ENCODE results near the gene CREM.
"Not testable (repeated sequence)": the region's sequence is repeated elsewhere in the genome, so short reads cannot be mapped to it uniquely, and the experiment has no call there.

CREM gene

DNA sequence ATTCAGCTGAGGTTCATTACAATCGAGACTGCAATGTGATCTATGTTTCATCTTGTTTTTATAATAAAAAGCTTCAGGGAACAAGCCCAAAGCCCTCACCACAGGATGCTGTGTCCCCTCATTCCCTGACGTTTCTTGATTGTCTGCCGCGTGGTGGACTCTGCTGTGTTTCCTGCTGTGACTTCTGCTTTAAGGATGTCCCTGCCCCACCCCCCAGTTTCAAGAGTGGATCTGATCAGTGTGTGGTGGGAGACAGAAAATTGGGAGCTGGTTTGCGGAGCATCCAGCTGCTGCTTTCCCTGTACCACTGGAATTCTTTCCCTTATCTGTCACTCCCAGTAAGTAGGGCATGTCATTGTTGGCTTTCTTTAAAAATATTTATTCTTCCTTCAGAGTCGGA lies 86.2 kb downstream of the CREM start:
- FAIRE-seq, result no peak
- TF ChIP-seq PAX5 (IDR thresholded peaks at IDR 0.05; ENCODE audit: insufficient read depth, low read length, severe bottlenecking) (no peak), POU2F2 (IDR thresholded peaks at IDR 0.05; ENCODE audit: low read depth, low read length) (no peak), TAF1 (IDR thresholded peaks at IDR 0.05; ENCODE audit: low read depth, low read length) (no peak), POLR2AphosphoS5 (IDR thresholded peaks at IDR 0.05; ENCODE audit: low read depth, low read length) (no peak), POLR2A (IDR thresholded peaks at IDR 0.05; ENCODE audit: low read depth, low read length) (no peak), SPI1 (IDR thresholded peaks at IDR 0.05; ENCODE audit: low read depth, low read length) (no peak)
- no peak for DNase-seq (ENCODE audit: insufficient read length, low spot score)

DNA sequence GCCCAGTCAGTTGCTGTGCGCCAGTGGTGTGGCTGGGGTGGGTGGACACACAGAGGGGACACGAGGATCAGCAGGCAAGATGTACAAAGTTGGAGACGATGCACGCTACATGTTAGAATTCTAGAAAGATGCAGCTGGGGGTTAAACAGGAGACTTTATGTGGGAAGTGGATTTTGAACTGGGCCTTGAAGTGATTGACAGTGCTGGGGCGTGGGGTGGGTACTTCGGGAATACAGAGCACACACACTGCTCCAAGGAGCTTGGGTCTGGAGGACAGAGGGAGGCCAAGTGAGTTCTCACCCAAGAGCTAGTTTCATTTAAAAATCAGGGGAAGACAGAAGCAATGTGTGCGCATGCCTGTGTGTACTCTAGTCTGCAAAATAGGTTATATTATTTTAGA lies 87.1 kb downstream of the CREM start:
- FAIRE-seq (no peak), DNase-seq (ENCODE audit: insufficient read length, low spot score) (no peak)
- TF ChIP-seq TAF1 (IDR thresholded peaks at IDR 0.05; ENCODE audit: low read depth, low read length), result no peak
- no peak for TF ChIP-seq SPI1 (IDR thresholded peaks at IDR 0.05; ENCODE audit: low read depth, low read length)
- no peak for TF ChIP-seq POLR2A (IDR thresholded peaks at IDR 0.05; ENCODE audit: low read depth, low read length)
- no peak for TF ChIP-seq POU2F2 (IDR thresholded peaks at IDR 0.05; ENCODE audit: low read depth, low read length)
- no peak for TF ChIP-seq PAX5 (IDR thresholded peaks at IDR 0.05; ENCODE audit: insufficient read depth, low read length, severe bottlenecking)
- TF ChIP-seq POLR2AphosphoS5 (IDR thresholded peaks at IDR 0.05; ENCODE audit: low read depth, low read length), result no peak

DNA sequence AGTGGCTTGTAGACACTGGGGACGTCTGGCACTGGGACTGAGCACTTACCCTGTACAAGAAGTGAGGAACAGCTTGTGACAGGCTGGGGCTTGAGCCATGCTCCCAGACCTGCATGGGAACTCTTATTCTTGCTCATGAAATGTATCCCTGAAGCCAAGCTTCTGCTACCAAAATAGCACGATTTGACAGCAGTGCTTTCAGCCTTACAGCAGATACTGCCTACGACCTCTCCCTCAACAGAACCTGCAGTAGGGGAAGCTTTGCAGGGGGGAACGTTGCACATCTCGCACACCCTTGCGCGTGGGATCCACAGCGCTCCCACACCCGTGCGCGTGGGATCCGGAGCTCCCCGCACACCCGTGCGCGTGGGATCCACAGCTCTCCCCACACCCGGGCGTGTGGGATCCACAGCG lies 88.0 kb downstream of the CREM start:
- FAIRE-seq (no peak), DNase-seq (ENCODE audit: insufficient read length, low spot score) (no peak)
- TF ChIP-seq PAX5 (IDR thresholded peaks at IDR 0.05; ENCODE audit: insufficient read depth, low read length, severe bottlenecking) (no peak), POLR2A (IDR thresholded peaks at IDR 0.05; ENCODE audit: low read depth, low read length) (no peak), POLR2AphosphoS5 (IDR thresholded peaks at IDR 0.05; ENCODE audit: low read depth, low read length) (no peak), POU2F2 (IDR thresholded peaks at IDR 0.05; ENCODE audit: low read depth, low read length) (no peak)

DNA sequence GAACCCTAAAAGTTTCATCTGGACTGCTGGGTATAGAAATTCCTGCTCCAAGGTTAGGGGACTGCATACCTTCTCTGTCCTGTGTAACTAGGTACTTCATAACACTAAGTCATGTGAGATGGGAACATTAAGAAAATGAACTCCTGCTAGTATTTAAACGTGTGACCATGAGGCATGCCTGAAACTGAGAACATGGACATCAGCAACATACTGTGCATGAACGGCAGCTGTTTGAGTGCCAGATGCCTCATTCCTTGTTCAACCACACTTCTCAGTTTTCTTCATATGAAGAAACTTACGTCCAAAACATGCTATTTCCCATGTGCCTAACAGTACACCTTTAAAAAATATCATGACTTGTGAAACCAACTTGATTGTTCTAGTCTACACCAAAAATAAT lies 88.5 kb downstream of the CREM start:
- TF ChIP-seq POLR2A (IDR thresholded peaks at IDR 0.05; ENCODE audit: low read depth, low read length), result no peak
- no peak for TF ChIP-seq PAX5 (IDR thresholded peaks at IDR 0.05; ENCODE audit: insufficient read depth, low read length, severe bottlenecking)
- no peak for TF ChIP-seq TAF1 (IDR thresholded peaks at IDR 0.05; ENCODE audit: low read depth, low read length)
- no peak for TF ChIP-seq POLR2AphosphoS5 (IDR thresholded peaks at IDR 0.05; ENCODE audit: low read depth, low read length)
- no peak for TF ChIP-seq SPI1 (IDR thresholded peaks at IDR 0.05; ENCODE audit: low read depth, low read length)
- no peak for TF ChIP-seq POU2F2 (IDR thresholded peaks at IDR 0.05; ENCODE audit: low read depth, low read length)
- FAIRE-seq (peak; percentile 35), DNase-seq (ENCODE audit: insufficient read length, low spot score) (no peak)

DNA sequence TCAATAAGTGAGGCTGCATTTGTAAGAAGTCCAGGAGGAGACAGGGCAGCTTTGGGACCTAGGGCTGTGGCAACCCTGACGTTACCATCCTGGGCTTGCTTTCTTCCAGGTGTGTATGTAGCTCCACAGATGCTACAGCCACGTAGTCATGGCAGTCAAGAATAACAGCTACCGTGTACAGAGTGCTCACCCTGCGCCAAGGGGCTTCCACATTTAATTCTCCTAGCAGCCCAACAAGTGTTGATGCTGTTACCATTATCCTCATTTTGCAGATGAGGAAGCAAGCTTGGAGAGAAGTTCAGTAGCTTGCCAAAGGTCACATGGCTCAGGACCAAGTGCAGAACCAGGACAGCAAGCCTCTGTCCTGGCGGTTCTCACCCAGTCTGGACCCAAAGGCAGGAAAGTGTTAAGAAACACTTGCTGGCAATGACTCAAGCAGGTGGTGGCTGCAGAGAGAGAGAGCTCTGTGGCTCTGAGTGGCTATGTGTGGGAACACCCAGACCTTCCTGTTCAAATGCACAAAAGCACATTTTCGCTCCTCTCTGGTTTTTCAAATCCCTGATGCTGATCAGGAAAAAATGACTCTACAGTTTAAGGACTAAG lies 89.8 kb downstream of the CREM start:
- TF ChIP-seq POU2F2 (IDR thresholded peaks at IDR 0.05; ENCODE audit: low read depth, low read length) (no peak), TAF1 (IDR thresholded peaks at IDR 0.05; ENCODE audit: low read depth, low read length) (no peak), POLR2AphosphoS5 (IDR thresholded peaks at IDR 0.05; ENCODE audit: low read depth, low read length) (no peak), POLR2A (IDR thresholded peaks at IDR 0.05; ENCODE audit: low read depth, low read length) (no peak), SPI1 (IDR thresholded peaks at IDR 0.05; ENCODE audit: low read depth, low read length) (no peak), PAX5 (IDR thresholded peaks at IDR 0.05; ENCODE audit: insufficient read depth, low read length, severe bottlenecking) (no peak)
- DNase-seq (ENCODE audit: insufficient read length, low spot score) (no peak), FAIRE-seq (peak; percentile 69)

DNA sequence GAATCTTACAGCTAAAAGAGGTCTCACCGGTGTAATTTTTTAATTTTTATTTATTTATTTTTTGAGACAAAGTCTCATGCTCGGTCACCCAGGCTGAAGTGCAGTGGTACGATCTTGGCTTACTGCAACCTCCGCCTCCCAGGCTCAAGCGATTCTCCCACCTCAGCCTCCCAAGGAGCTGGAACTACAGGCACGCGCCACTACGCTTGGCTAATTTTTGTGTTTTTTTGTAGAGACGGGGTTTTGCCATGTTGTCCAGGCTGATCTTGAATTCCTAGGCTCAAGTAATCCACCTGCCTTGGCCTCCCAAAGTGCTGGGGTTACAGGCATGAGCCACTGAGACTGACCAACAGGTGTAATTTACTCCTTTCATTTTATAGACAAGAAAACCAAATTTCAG lies 90.3 kb downstream of the CREM start:
- FAIRE-seq; DNase-seq (ENCODE audit: insufficient read length, low spot score): not testable (repeated sequence)

DNA sequence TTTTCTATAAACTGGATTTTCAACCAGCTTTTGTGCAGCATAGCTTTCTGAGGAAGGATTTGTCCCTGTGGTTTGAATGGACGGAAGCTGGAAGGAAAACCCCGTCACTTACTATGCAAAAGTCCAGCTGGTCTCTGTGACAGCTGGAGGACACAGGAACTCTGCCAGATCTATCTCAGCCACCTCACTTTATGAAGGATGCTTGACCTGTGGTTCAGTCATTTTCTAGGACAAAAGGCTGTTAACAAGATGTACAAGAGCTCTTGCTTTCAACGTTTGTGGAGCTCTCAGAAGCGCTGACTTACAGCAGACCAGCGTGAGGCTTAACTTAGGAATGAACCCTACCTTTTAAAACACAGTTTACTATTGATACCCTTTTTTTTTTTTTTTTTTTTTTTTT lies 90.8 kb downstream of the CREM start:
- no peak for TF ChIP-seq TAF1 (IDR thresholded peaks at IDR 0.05; ENCODE audit: low read depth, low read length)
- no peak for TF ChIP-seq PAX5 (IDR thresholded peaks at IDR 0.05; ENCODE audit: insufficient read depth, low read length, severe bottlenecking)
- no peak for TF ChIP-seq POLR2A (IDR thresholded peaks at IDR 0.05; ENCODE audit: low read depth, low read length)
- TF ChIP-seq POLR2AphosphoS5 (IDR thresholded peaks at IDR 0.05; ENCODE audit: low read depth, low read length), result no peak
- no peak for TF ChIP-seq POU2F2 (IDR thresholded peaks at IDR 0.05; ENCODE audit: low read depth, low read length)
- no peak for TF ChIP-seq SPI1 (IDR thresholded peaks at IDR 0.05; ENCODE audit: low read depth, low read length)
- DNase-seq (ENCODE audit: insufficient read length, low spot score), result no peak
- no peak for FAIRE-seq

DNA sequence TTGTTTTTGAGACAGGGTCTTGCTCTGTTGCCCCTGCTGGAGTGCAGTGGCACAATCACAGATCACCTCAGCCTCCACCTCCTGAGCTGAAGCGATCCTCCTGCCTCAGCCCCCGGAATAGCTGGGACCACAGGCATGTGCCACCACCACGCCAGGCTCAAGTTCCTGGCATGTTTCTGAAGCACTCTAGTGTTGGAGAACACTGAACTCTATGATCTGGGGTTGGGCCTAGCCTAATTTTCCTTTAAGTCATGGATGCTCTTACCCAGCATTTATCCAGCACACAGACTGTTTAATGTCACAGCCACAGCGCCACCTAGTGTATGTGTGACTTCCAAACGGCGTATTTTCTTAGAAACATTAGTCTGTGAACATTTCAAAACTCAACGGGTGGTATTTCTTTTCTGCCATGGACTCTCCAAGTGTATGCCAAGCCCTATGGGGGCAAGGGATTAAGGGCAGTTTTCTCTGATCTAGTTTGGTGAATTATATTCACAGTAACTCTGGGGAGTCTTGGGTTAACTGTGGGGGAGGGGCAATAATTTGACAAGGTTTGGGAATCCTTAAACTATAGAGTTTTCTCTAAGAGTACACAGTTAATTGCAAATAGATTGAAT lies 91.8 kb downstream of the CREM start:
- TF ChIP-seq POU2F2 (IDR thresholded peaks at IDR 0.05; ENCODE audit: low read depth, low read length) (no peak), SPI1 (IDR thresholded peaks at IDR 0.05; ENCODE audit: low read depth, low read length) (no peak)
- DNase-seq (ENCODE audit: insufficient read length, low spot score) (no peak), FAIRE-seq (peak; percentile 95)

DNA sequence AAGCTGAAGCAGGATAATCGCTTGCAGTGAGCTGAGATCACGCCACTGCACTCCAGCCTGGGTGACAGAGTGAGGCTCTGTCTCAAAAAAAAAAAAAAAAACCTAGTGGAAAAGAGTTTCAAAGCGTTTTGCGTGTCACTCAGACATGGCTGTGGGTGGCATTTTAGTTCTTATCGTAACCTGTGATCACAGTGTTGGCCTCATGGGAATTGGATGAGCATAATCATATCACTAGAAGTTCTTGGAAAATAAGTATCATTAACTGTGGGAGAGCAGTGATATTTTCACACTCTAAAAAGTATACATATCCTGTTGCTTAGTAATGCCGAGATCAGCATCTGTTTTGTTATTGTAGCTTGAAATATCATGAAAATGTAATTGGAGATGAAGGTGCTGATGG lies 92.6 kb downstream of the CREM start:
- DNase-seq (ENCODE audit: insufficient read length, low spot score), result no peak
- TF ChIP-seq SPI1 (IDR thresholded peaks at IDR 0.05; ENCODE audit: low read depth, low read length) (no peak), POLR2A (IDR thresholded peaks at IDR 0.05; ENCODE audit: low read depth, low read length) (no peak), PAX5 (IDR thresholded peaks at IDR 0.05; ENCODE audit: insufficient read depth, low read length, severe bottlenecking) (no peak), TAF1 (IDR thresholded peaks at IDR 0.05; ENCODE audit: low read depth, low read length) (no peak), POLR2AphosphoS5 (IDR thresholded peaks at IDR 0.05; ENCODE audit: low read depth, low read length) (no peak), POU2F2 (IDR thresholded peaks at IDR 0.05; ENCODE audit: low read depth, low read length) (no peak)
- FAIRE-seq, result no peak

Measured in GM12891 (cell line).